Activated naive CD4-positive, alpha-beta T cell treated with anti-CD3 and anti-CD28 coated beads, Interleukin-2, amount 50 U/mL, for 72 hours (primary cell): ENCODE data around the gene ISCU. TPM values are rescaled to one million over a fixed set of nuclear protein-coding genes. Genes with fewer than 3 reads are reported as not detected.
"Not testable (repeated sequence)": the region's sequence is repeated elsewhere in the genome, so short reads cannot be mapped to it uniquely, and the experiment has no call there.

Experiments
- ATAC-seq, 2 donors: fragments of 150-1000 bp; cut with Tn5 transposase; 2 replicates each; pipeline ENCODE4 v1.10.0; 2021; ENCODE audit warnings: mild to moderate bottlenecking in 2 of 2, moderate library complexity in 2 of 2
- DNase-seq, 2 donors: peaks; one replicate each; pipeline ENCODE4 v3.0.0; 2021 to 2022; ENCODE audit warnings: low spot score in 2 of 2
- H3K27ac Mint-ChIP-seq, 2 donors: one replicate each; pipeline ENCODE4 v1.8.0; 2022; ENCODE audit warnings: mild to moderate bottlenecking in 2 of 2, mixed read lengths in 2 of 2
- H3K36me3 Mint-ChIP-seq, 2 donors: one replicate each; pipeline ENCODE4 v1.8.0; 2022; ENCODE audit warnings: mixed read lengths in 2 of 2
- H3K9me3 Mint-ChIP-seq, 2 donors: one replicate each; pipeline ENCODE4 v1.8.0; 2022; ENCODE audit warnings: mixed read lengths in 2 of 2
- total RNA-seq, 2 donors: library from RNA; stranded (reverse); gene quantifications; one replicate each; pipeline ENCODE4 v1.2.3, GENCODE V29; 2022

The ISCU gene
- total RNA-seq, 2 donors from 2014 or later, result 53.6 to 158 TPM

GRCh38 chr12:108563136-108563803, 874 bp downstream of the ISCU start:
- peak overlapping the region; percentile 95 to 99 for H3K27ac Mint-ChIP-seq
- no peaks in the 10 kb centered on the region for H3K9me3 Mint-ChIP-seq
- ATAC-seq (peak; percentile 38 to 62), DNase-seq (peak; percentile 81 to 88)
- H3K36me3 Mint-ChIP-seq, result peaks cover 40 to 57% of the 10 kb centered on the region in 2 donors

GRCh38 chr12:108563804-108564151, 1.4 kb downstream of the ISCU start:
- Mint-ChIP-seq H3K9me3 (no peaks in the 10 kb centered on the region), H3K36me3 (peaks cover 43 to 58% of the 10 kb centered on the region in 2 donors), H3K27ac (peak overlapping the region; percentile 95 to 99)
- ATAC-seq, result no peak
- DNase-seq, result no peak

- peaks cover 42 to 56% of the 10 kb centered on the region in 2 donors for H3K36me3 Mint-ChIP-seq
- DNase-seq (no peak), ATAC-seq (no peak)
- H3K27ac Mint-ChIP-seq, result peak overlapping the region in 1 of 2 donors; percentile 99
- H3K9me3 Mint-ChIP-seq, result no peaks in the 10 kb centered on the region
Measured at GRCh38 chr12:108564724-108565123, 2.3 kb downstream of the ISCU start.

- peaks cover 38 to 52% of the 10 kb centered on the region in 2 donors for H3K36me3 Mint-ChIP-seq
- no peaks in the 10 kb centered on the region for H3K9me3 Mint-ChIP-seq
- H3K27ac Mint-ChIP-seq, result peak overlapping the region in 1 of 2 donors; percentile 99
Measured at GRCh38 chr12:108565146-108565545, 2.8 kb downstream of the ISCU start.

GRCh38 chr12:108565976-108566375, 3.6 kb downstream of the ISCU start:
- Mint-ChIP-seq H3K27ac (peak overlapping the region in 1 of 2 donors; percentile 77), H3K9me3 (no peaks in the 10 kb centered on the region), H3K36me3 (peaks cover 29 to 51% of the 10 kb centered on the region in 2 donors)
- DNase-seq, result peak in 1 of 2 donors; percentile 81
- ATAC-seq, result peak in 1 of 2 donors; percentile 41

More at GRCh38 chr12:108565146-108565545, 2.8 kb downstream of the ISCU start:
- ATAC-seq (no peak), DNase-seq (no peak)

GRCh38 chr12:108566452-108566851, 4.1 kb downstream of the ISCU start:
- Mint-ChIP-seq H3K27ac (peak overlapping the region in 1 of 2 donors; percentile 77), H3K9me3 (no peaks in the 10 kb centered on the region), H3K36me3 (peaks cover 27 to 47% of the 10 kb centered on the region in 2 donors)
- no peak for ATAC-seq
- DNase-seq, result no peak

GRCh38 chr12:108567406-108568337, 5.3 kb downstream of the ISCU start:
- no peak for DNase-seq
- no peaks in the 10 kb centered on the region for H3K9me3 Mint-ChIP-seq
- peaks cover 27 to 43% of the 10 kb centered on the region in 2 donors for H3K36me3 Mint-ChIP-seq
- ATAC-seq, result no peak
- H3K27ac Mint-ChIP-seq, result peak overlapping the region; percentile 90 to 95

- DNase-seq (peak; percentile 68 to 74), ATAC-seq (peak; percentile 90 to 94)
- peaks cover 27 to 35% of the 10 kb centered on the region in 2 donors for H3K36me3 Mint-ChIP-seq
- no peaks in the 10 kb centered on the region for H3K9me3 Mint-ChIP-seq
- H3K27ac Mint-ChIP-seq, result peak overlapping the region; percentile 90 to 95
Measured at GRCh38 chr12:108568338-108569154, 6.2 kb downstream of the ISCU start.

GRCh38 chr12:108570743-108571608, 8.6 kb downstream of the ISCU start:
- ATAC-seq (no peak), DNase-seq (no peak)
- peaks cover 21 to 29% of the 10 kb centered on the region in 2 donors for H3K36me3 Mint-ChIP-seq

GRCh38 chr12:108571609-108572165, 9.3 kb downstream of the ISCU start:
- H3K9me3 Mint-ChIP-seq, result no peaks in the 10 kb centered on the region
- no peak overlapping the region for H3K27ac Mint-ChIP-seq
- peaks cover 14 to 23% of the 10 kb centered on the region in 2 donors for H3K36me3 Mint-ChIP-seq
- ATAC-seq (no peak), DNase-seq (no peak)

More at GRCh38 chr12:108570743-108571608, 8.6 kb downstream of the ISCU start:
- Mint-ChIP-seq H3K27ac (no peak overlapping the region), H3K9me3 (no peaks in the 10 kb centered on the region)

- DNase-seq (no peak), ATAC-seq (no peak)
- peaks cover 14 to 18% of the 10 kb centered on the region in 2 donors for H3K36me3 Mint-ChIP-seq
- H3K9me3 Mint-ChIP-seq, result no peaks in the 10 kb centered on the region
- H3K27ac Mint-ChIP-seq, result no peak overlapping the region
Measured at GRCh38 chr12:108572166-108572790, 9.9 kb downstream of the ISCU start.

GRCh38 chr12:108573317-108573716, 10.9 kb downstream of the ISCU start:
- Mint-ChIP-seq H3K27ac (no peak overlapping the region), H3K9me3 (peaks cover under 1 to 3% of the 10 kb centered on the region in 2 donors), H3K36me3 (peaks cover 6 to 7% of the 10 kb centered on the region in 2 donors)
- peak; percentile 65 to 81 for ATAC-seq
- no peak for DNase-seq

- not testable (repeated sequence) for H3K36me3 Mint-ChIP-seq, ATAC-seq, DNase-seq
- Mint-ChIP-seq H3K9me3 (peaks cover 10 to 12% of the 10 kb centered on the region in 2 donors), H3K27ac (peak overlapping the region in 1 of 2 donors; percentile 73)
Measured at GRCh38 chr12:108574276-108574675, 11.9 kb downstream of the ISCU start.

- peaks cover 0 to 5% of the 10 kb centered on the region in 2 donors for H3K36me3 Mint-ChIP-seq
- H3K9me3 Mint-ChIP-seq, result peaks cover 10 to 12% of the 10 kb centered on the region in 2 donors
- DNase-seq, result peak in 1 of 2 donors; percentile 11
- peak overlapping the region in 1 of 2 donors; percentile 73 for H3K27ac Mint-ChIP-seq
- peak in 1 of 2 donors; percentile 39 for ATAC-seq
Measured at GRCh38 chr12:108575199-108575912, 13.0 kb downstream of the ISCU start.
